Nephron progenitor cell (in vitro differentiated cells): ENCODE data around the gene TELO2.

Experiments used
- DNase-seq: peaks from one replicate; pipeline ENCODE4 v3.0.0; 2021
- H3K27ac Mint-ChIP-seq: 2 replicates; pipeline ENCODE4 v1.8.0; 2021; ENCODE audit warnings: mild to moderate bottlenecking, moderate library complexity, mixed read lengths
- H3K27me3 Mint-ChIP-seq: 2 replicates; pipeline ENCODE4 v1.8.0; 2021; ENCODE audit warnings: mild to moderate bottlenecking, low read depth, mixed read lengths; ENCODE audit not compliant: poor library complexity
- H3K36me3 Mint-ChIP-seq: 2 replicates; pipeline ENCODE4 v1.8.0; 2021; ENCODE audit warnings: low read depth, mixed read lengths
- H3K4me1 Mint-ChIP-seq: 2 replicates; pipeline ENCODE4 v1.8.0; 2021; ENCODE audit warnings: mixed read lengths
- H3K4me3 Mint-ChIP-seq: 2 replicates; pipeline ENCODE4 v1.8.0; 2021; ENCODE audit warnings: mild to moderate bottlenecking, moderate library complexity, mixed read lengths
- H3K9me3 Mint-ChIP-seq: 2 replicates; pipeline ENCODE4 v1.8.0; 2021; ENCODE audit warnings: mild to moderate bottlenecking, moderate library complexity, mixed read lengths
- TF ChIP-seq, protein P1 (sequence below): fragments of 200-600 bp; sonication (generic); IDR thresholded peaks from 2 replicates; pipeline ENCODE4 v1.5.0; 2021; ENCODE audit warnings: antibody characterized with exemption

Gene TELO2

DNA sequence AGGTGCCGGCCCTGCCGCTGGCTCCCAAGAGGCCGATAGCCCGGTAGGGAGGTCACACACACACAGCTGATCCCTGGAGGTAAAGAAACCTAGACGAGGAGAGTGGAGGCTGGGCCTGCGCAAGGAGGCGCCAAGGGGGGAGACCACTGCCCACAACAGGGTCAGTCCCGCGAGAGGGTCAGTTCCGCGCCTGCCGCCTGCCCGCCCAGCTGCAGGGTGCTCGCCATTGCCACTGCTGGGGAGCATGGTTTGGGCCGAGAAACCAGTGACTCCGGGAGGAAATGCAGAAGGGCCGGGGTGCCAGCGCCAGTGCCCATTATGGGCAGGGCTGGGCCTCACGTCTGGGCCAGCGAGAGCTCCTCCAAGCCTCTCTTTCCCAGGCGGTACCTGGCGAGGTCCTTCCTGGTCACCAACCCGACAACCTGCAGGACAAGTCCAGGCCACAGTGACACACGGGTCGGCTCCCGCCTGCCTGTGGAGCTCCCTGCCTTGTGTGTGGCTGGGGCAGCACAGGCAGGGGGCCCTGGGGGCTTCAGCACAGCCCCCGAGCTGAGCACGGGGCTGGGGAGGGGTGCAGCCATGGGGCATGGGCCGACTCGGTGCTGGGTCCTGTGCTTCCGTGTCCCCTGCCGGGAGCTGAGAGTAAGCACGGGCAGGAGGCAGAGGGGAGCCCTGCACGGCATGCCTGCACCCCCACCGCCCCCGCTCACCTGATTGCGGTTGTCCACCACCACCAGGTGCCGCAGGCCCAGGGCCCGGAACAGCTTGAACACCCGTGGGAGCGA, 46.7 kb upstream of the TELO2 start:
- DNase-seq, result no peak
- Mint-ChIP-seq H3K9me3 (no peaks in the 10 kb centered on the region), H3K4me1 (no peaks in the 10 kb centered on the region), H3K27me3 (no peaks in the 10 kb centered on the region), H3K4me3 (no peak overlapping the region), H3K36me3 (peaks cover 4% of the 10 kb centered on the region), H3K27ac (no peak overlapping the region)
- TF ChIP-seq, protein P1, sequence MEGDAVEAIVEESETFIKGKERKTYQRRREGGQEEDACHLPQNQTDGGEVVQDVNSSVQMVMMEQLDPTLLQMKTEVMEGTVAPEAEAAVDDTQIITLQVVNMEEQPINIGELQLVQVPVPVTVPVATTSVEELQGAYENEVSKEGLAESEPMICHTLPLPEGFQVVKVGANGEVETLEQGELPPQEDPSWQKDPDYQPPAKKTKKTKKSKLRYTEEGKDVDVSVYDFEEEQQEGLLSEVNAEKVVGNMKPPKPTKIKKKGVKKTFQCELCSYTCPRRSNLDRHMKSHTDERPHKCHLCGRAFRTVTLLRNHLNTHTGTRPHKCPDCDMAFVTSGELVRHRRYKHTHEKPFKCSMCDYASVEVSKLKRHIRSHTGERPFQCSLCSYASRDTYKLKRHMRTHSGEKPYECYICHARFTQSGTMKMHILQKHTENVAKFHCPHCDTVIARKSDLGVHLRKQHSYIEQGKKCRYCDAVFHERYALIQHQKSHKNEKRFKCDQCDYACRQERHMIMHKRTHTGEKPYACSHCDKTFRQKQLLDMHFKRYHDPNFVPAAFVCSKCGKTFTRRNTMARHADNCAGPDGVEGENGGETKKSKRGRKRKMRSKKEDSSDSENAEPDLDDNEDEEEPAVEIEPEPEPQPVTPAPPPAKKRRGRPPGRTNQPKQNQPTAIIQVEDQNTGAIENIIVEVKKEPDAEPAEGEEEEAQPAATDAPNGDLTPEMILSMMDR, result no peak

DNA sequence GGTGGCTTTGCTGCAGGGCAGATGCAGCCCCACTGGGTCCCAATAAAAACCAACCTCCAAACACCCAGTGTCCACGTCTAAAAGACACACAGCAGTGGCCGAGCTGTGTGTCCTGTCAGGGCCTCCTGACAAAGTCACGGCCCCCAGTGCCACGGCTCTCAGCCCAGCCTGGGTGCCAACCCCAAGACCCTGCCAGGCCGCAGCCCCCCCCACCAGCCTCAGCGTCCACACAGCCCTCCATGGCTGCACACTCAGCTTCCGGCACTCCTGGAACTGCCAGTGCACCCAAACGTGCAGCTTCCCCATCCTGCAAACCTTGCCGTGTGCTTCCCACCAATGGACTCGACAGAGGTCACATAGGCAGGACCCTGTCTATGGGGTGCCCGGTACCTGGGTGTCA, 45.2 kb upstream of the TELO2 start:
- no peak overlapping the region for H3K4me3 Mint-ChIP-seq
- H3K27ac Mint-ChIP-seq, result no peak overlapping the region
- peaks cover 4% of the 10 kb centered on the region for H3K36me3 Mint-ChIP-seq
- TF ChIP-seq, protein P1, result no peak
- no peak for DNase-seq
- H3K9me3 Mint-ChIP-seq, result no peaks in the 10 kb centered on the region
- H3K4me1 Mint-ChIP-seq, result no peaks in the 10 kb centered on the region
- no peaks in the 10 kb centered on the region for H3K27me3 Mint-ChIP-seq

DNA sequence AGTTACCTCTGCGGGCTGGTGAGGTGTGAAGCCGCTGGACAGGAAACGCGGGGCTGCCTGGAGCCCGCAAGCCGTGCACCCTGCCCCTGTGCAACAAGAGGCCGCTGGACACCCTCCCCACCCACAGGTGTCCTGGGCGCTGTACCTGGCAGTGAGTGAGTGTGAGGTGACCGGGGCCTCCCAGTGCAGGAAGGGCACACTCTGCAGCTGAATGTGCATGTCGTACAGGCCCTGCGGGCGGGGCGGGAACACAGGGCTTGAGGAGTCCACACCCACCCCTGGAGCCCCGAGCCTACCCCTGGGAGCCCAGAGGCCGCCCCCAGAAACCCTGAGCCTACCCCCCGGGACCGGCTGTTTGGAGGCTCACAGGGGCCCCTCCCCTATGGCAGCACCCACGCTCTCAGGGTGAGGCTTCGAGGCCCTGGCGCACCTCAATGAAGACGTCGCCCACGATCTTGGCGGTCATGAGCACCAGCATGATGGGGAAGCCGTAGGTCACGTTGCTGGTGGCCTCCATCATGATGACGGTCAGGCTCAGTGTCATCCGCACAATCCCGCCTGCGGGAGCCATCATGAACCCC, 44.5 kb upstream of the TELO2 start:
- TF ChIP-seq, protein P1, result no peak
- H3K27me3 Mint-ChIP-seq, result no peaks in the 10 kb centered on the region
- H3K36me3 Mint-ChIP-seq, result peaks cover 4% of the 10 kb centered on the region
- DNase-seq, result no peak
- H3K4me1 Mint-ChIP-seq, result no peaks in the 10 kb centered on the region
- H3K27ac Mint-ChIP-seq, result no peak overlapping the region
- H3K4me3 Mint-ChIP-seq, result no peak overlapping the region
- H3K9me3 Mint-ChIP-seq, result no peaks in the 10 kb centered on the region

DNA sequence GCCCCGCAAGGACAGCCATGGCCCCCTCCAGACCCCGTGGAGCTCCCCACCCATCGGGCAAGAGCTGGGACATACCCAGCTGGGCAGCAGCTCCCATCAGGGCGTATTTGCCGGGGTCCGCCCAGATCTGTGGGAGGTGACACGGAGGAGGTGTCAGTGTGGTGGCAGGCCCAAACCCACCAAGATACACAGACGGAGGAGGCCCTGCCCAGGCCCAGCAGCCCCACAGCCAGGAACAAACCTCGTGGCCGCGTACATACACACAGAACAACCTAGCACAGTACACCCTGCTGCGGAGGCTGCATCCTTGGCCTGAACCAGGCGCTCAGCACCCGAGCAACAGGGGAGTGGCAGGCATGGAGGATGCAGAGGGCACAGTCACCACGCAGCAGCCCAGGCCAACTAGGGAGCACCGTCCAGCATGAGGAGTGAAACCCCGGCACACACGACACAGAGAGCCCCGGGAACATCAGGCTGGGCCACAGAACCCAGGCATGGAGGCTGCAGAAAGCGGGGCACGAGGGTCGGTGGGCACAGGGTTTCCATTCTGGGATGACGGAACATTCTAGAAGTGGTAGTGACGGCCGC, 43.9 kb upstream of the TELO2 start:
- H3K27me3 Mint-ChIP-seq, result no peaks in the 10 kb centered on the region
- H3K27ac Mint-ChIP-seq, result no peak overlapping the region
- no peak overlapping the region for H3K4me3 Mint-ChIP-seq
- peaks cover 4% of the 10 kb centered on the region for H3K36me3 Mint-ChIP-seq
- TF ChIP-seq, protein P1, result no peak
- H3K4me1 Mint-ChIP-seq, result no peaks in the 10 kb centered on the region
- H3K9me3 Mint-ChIP-seq, result no peaks in the 10 kb centered on the region
- DNase-seq, result no peak

DNA sequence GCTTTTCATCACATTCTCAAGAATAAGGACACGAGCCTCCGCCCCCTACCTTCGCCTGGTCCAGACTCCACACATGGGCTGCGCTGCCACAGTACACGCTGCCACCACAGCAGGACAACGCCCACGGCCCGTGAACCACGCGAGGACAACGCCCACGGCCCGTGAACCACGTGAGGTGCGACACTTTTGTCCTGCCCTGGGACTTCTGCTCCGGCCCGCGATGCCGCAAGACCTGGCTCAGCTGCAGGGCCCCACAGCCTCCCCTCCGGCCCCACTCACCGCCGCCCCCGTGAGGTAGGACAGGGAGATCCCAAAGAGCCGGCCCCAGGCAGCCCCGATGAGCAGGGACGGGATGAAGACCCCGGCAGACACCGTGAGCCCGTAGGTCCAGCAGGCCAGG, 42.9 kb upstream of the TELO2 start:
- Mint-ChIP-seq H3K4me1 (no peaks in the 10 kb centered on the region), H3K27me3 (no peaks in the 10 kb centered on the region), H3K4me3 (no peak overlapping the region), H3K9me3 (no peaks in the 10 kb centered on the region), H3K36me3 (peaks cover 4% of the 10 kb centered on the region), H3K27ac (no peak overlapping the region)
- TF ChIP-seq, protein P1, result no peak
- DNase-seq, result no peak
